Activated T-helper 2 cell treated with anti-CD3 and anti-CD28 coated beads, Interferon-gamma antibody, Interleukin-2, Interleukin-4, amounts not matched to agents 10 μg/mL and 5 μg/mL and 100 μg/mL, durations not matched to agents 14 hours and 24 hours and 36 hours (primary cell): ENCODE measurements around the gene DDOST. TPM values are rescaled to one million over a fixed set of nuclear protein-coding genes. Genes with fewer than 3 reads are reported as not detected.

Experiments used
- DNase-seq: peaks from one replicate; pipeline ENCODE4 v3.0.0; 2021; ENCODE audit warnings: low spot score
- H3K27ac Mint-ChIP-seq: one replicate; pipeline ENCODE4 v1.8.0; 2021; ENCODE audit warnings: mixed read lengths
- H3K27me3 Mint-ChIP-seq: one replicate; pipeline ENCODE4 v1.8.0; 2021; ENCODE audit warnings: low read depth, mixed read lengths
- H3K36me3 Mint-ChIP-seq: one replicate; pipeline ENCODE4 v1.8.0; 2021; ENCODE audit warnings: low read depth, mixed read lengths
- H3K4me1 Mint-ChIP-seq: one replicate; pipeline ENCODE4 v1.8.0; 2021; ENCODE audit warnings: low read depth, mixed read lengths
- H3K4me3 Mint-ChIP-seq: one replicate; pipeline ENCODE4 v1.8.0; 2021; ENCODE audit warnings: low read depth, mild to moderate bottlenecking, moderate library complexity, mixed read lengths
- H3K9me3 Mint-ChIP-seq: one replicate; pipeline ENCODE4 v1.8.0; 2021; ENCODE audit warnings: mixed read lengths
- intact Hi-C: fragments of 100-400 bp; cut with micrococcal nuclease; formaldehyde crosslinking; loops from one replicate; pipeline ENCODE4 v1.15.1; 2023
- total RNA-seq: library from RNA; stranded (reverse); gene quantifications from 2 replicates; pipeline ENCODE4 v1.2.3, GENCODE V29; 2022

DDOST gene
- total RNA-seq, 1 donor from 2014 or later, result 184 TPM

DNA sequence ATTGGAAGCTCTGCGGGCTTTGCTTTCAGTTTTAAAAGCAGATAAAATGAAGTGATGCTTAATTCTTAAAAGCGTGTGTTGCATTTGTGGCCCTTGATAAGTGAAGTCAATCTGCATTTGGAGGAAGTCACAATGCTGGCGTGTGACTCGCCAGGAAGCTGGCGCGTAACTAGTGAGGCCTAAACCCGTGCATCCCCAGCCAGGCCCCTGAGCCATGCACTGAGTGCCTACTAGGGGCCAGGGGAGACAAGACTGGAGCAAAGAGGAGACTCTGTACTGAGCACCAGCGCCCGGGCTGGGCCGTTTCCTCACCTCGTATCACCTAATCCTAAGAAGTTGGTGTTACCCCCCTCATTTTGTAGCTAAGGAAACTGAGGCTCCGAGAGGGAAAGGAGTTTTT lies 4.6 kb upstream of the DDOST start:
- H3K27ac Mint-ChIP-seq, result no peak overlapping the region
- H3K36me3 Mint-ChIP-seq, result peaks cover 3% of the 10 kb centered on the region
- H3K27me3 Mint-ChIP-seq, result no peaks in the 10 kb centered on the region
- no peaks in the 10 kb centered on the region for H3K9me3 Mint-ChIP-seq
- H3K4me3 Mint-ChIP-seq, result no peak overlapping the region
- intact Hi-C loops, result no loop called here
- DNase-seq, result no peak
- peaks cover 13% of the 10 kb centered on the region for H3K4me1 Mint-ChIP-seq

DNA sequence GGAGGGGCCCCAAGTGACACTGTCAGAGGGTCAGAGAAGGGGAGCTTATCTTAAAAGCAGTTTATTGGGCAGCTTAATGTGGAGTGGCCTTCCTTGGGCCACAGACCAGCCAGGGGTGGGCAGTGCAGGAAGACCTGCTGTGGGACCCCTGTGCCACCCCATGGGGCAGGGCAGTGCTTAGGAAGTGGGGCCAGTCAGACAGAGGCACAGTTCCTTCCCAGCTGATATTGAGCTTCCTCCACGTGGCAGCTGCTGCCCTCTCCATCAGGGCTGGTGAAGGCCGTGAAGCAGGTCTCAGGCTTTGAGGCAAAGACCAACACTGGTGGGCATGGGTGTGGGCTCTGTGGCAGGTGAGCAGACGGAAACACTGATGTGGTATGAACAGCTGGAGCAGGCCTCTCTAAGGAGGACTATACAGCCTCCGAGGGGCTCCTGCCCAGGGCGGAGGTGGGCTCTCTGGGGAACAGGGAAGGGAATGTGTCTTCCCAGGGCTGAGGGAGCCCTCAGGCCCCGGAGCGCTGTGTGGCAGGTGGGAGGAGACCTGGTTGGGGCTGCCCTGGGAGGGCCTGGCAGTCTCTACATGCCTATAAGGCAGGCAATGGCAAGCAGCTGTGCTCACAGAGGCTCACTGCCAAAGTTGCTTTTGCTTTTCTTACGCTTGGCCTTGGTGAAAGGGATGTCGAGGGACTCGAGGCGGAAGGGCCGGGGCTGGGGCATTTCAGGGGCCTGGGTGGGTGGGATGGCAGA lies 3.0 kb upstream of the DDOST start:
- intact Hi-C loops, result no loop called here
- Mint-ChIP-seq H3K4me3 (no peak overlapping the region), H3K4me1 (peaks cover 28% of the 10 kb centered on the region), H3K36me3 (peaks cover 19% of the 10 kb centered on the region), H3K9me3 (no peaks in the 10 kb centered on the region), H3K27ac (no peak overlapping the region), H3K27me3 (no peaks in the 10 kb centered on the region)
- no peak for DNase-seq

DNA sequence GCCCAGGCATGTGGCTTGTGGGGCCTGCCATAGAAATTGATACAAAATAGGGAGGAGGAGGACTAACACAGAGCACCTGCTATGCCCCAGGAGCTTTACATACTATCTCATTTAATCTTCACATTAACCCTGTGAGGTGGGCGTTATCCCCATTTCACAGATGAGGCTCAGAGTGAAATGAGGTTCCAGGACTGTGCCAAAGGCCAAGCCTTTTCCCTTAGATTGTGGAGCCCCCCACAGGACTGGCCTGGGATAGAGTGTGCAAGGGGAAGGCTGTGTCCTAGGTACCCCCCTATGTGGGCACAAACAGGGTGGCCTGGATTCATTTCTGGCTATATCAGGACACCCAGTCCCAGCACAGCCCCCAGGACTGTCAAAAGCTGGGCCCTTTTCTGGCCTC lies 2.2 kb upstream of the DDOST start:
- peak overlapping the region; percentile 94 for H3K4me3 Mint-ChIP-seq
- no peak overlapping the region for H3K27ac Mint-ChIP-seq
- H3K27me3 Mint-ChIP-seq, result no peaks in the 10 kb centered on the region
- intact Hi-C loops, result no loop called here
- peaks cover 23% of the 10 kb centered on the region for H3K36me3 Mint-ChIP-seq
- H3K4me1 Mint-ChIP-seq, result peaks cover 28% of the 10 kb centered on the region
- no peak for DNase-seq
- H3K9me3 Mint-ChIP-seq, result no peaks in the 10 kb centered on the region

DNA sequence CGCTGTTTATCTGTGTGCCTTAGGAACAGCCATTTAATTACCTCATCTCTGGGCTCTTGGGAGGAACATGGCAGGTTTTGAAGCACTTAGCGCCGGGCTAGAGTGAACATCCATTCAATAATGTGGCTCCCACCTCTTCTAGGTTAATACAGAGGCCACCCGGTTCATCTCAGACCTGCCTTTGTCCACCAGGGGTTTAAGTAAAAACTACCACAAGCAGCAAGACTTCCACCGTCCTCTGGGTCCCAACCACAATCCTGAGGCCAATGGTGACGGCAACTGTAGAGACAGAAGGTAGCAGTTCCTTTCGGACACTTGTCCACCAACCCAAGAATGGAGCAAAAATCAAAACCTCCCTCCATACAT lies 924 bp upstream of the DDOST start:
- peak overlapping the region; percentile 94 for H3K4me3 Mint-ChIP-seq
- no peaks in the 10 kb centered on the region for H3K27me3 Mint-ChIP-seq
- intact Hi-C loops, result no loop called here
- no peaks in the 10 kb centered on the region for H3K9me3 Mint-ChIP-seq
- no peak for DNase-seq
- peaks cover 30% of the 10 kb centered on the region for H3K4me1 Mint-ChIP-seq
- peak overlapping the region; percentile 96 for H3K27ac Mint-ChIP-seq
- peaks cover 34% of the 10 kb centered on the region for H3K36me3 Mint-ChIP-seq

DNA sequence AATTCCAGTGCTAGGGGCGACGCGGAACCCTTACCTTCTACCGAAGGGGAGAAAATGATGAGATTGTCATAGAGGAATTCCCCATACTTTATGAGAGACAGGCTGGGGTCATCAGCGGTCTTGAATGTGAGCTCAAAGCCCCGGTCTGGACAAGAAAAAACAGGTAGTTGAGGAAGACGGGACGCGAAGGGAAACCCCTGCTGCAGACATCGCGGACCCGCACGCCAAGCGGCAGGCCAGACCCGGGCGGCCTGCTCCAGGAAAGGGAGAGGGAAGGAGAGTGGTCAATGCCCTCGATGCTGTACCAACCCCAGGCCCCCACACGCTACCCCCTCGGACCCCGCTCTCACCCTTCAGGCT lies 342 bp downstream of the DDOST start:
- DNase-seq, result no peak
- H3K36me3 Mint-ChIP-seq, result peaks cover 46% of the 10 kb centered on the region
- H3K4me3 Mint-ChIP-seq, result peak overlapping the region; percentile 94
- H3K27ac Mint-ChIP-seq, result peak overlapping the region; percentile 96
- intact Hi-C loops, result no loop called here
- H3K27me3 Mint-ChIP-seq, result no peaks in the 10 kb centered on the region
- H3K4me1 Mint-ChIP-seq, result peaks cover 30% of the 10 kb centered on the region
- H3K9me3 Mint-ChIP-seq, result no peaks in the 10 kb centered on the region

DNA sequence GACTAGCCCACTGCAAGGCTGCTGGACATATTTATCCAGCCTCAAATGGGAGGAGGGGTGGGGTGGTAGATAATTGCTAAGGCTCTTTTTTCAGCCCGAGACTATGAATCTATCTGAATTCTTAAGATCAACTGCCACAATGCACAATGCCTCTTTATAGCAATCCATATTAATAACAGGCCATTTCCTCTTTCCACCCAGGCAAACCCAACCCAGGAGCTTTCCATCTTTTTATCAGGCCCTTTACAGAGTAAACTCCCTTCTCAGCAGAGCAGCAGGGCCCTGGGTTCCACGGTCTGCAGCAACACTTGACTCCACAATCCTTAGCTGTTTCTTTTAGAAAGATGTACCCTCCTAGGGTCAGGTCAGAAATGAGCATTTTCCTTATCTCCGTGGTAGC lies 806 bp downstream of the DDOST start:
- Mint-ChIP-seq H3K4me1 (peaks cover 30% of the 10 kb centered on the region), H3K27me3 (no peaks in the 10 kb centered on the region), H3K27ac (peak overlapping the region; percentile 96), H3K9me3 (no peaks in the 10 kb centered on the region), H3K4me3 (peak overlapping the region; percentile 94), H3K36me3 (peaks cover 51% of the 10 kb centered on the region)
- intact Hi-C loops, result no loop called here
- no peak for DNase-seq

DNA sequence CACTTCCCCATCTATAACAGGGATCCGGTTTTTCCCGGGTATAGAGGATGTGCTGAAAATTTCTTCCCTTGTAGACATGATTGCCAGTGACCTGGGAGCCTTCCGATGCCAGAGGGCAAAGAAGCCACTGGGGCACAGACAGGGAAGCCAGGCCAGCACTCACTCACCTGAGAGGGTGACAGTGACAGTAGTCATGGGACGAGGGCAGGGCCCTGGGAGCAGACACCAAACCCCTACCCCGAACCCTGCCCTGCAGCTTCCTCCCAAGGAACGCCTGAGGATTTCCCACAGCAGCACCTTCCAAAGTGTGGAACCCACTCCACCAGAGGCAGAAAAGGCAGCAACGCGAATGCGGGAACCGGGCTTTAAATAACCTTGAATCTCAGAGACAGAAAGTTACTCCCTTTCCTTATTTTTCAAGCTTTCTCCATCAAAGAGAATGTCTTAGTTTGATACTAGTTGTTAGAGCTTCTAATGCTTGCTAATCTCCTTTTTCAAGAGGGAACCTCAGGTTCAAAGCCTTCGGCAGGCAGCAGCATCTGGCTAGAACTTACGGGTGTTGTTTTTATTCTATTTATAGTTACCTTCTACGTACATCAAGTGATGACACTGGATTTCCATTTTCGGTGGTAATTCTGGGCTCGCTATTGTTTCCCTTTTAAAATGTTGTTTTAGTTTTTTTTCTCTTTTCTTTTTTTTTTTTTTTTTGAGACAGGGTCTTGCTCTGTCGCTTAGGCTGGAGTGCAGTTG lies 2.8 kb downstream of the DDOST start:
- intact Hi-C loops, result no loop called here
- no peak overlapping the region for H3K27ac Mint-ChIP-seq

DNA sequence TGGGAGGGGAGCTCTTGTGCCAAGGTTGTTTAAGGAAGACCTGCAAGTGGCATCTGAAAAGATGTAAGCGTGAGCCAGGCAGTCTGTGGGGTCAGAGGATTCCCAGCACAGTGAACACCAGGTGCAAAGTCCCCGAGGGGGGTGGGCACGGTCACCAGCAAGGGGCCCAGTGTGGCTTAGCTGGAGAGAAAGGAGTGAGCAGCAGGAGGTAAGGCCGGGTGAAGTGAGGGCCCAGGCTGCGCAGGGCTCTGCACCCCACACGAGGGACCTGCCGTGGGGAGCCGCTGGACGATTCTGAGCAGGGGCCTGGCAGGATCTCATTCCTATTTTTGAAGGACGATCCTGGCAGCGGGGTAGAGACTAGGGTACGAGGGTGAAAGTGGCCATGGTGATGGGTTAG lies 4.1 kb downstream of the DDOST start:
- Mint-ChIP-seq H3K36me3 (peaks cover 82% of the 10 kb centered on the region), H3K4me1 (peaks cover 22% of the 10 kb centered on the region), H3K27me3 (no peaks in the 10 kb centered on the region), H3K9me3 (no peaks in the 10 kb centered on the region), H3K4me3 (no peak overlapping the region), H3K27ac (no peak overlapping the region)
- no peak for DNase-seq
- intact Hi-C loops, result no loop called here

More for the DNA sequence above, 2.8 kb downstream of the DDOST start:
- Mint-ChIP-seq H3K27me3 (no peaks in the 10 kb centered on the region), H3K9me3 (no peaks in the 10 kb centered on the region), H3K36me3 (peaks cover 69% of the 10 kb centered on the region), H3K4me3 (no peak overlapping the region), H3K4me1 (peaks cover 30% of the 10 kb centered on the region)
- no peak for DNase-seq

DNA sequence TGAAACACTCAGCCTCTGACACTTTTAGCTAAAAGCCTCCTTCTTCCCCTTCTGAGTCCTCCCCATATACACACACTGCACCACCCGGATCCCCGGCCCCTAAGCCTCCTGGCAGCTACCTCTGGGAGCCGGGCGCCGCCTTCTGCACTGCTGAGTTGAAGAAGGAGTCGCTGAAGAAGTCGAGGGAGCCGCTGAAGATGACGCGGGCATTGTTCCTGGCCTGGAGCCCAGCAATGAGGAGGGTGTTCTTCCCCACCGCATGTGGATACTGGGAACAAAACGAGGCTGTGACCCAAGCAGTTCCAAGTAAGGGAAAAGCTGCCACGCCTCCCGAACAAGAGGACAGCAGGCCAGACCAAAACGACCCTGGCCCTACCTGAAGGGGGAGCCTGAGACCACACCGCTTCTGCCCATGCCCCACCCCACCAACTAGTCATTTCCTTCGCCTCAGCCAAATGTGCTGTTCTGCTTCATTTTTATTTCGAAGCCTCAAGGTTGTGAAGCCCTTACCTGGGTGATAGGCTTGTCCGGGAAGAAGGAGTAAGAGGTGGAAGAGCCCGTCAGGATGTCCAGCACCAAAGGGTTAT lies 7.0 kb downstream of the DDOST start:
- no peak overlapping the region for H3K27ac Mint-ChIP-seq

DNA sequence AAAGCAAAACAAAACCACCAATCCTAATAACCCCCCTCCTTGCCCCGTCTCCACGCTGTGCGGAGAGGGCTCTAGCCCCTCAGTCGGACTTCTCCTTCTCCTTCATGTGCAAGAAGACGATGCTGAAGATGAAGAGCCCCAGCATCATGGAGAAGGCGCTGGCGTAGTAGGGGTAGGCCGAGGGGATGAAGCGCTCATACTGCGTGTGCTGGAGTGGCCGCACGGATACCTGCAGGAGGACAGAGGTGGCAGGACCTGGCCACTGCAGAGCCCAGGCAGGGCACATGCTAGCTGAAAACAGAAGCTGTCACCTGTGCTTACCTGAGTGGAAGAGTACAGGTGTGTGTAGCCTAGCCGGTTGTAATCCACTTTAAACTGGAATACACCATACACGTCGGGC lies 8.9 kb downstream of the DDOST start:
- H3K36me3 Mint-ChIP-seq, result peaks cover 82% of the 10 kb centered on the region
- no peaks in the 10 kb centered on the region for H3K9me3 Mint-ChIP-seq
- no peaks in the 10 kb centered on the region for H3K27me3 Mint-ChIP-seq
- peaks cover 1% of the 10 kb centered on the region for H3K4me1 Mint-ChIP-seq
- H3K4me3 Mint-ChIP-seq, result no peak overlapping the region
- no peak overlapping the region for H3K27ac Mint-ChIP-seq
- intact Hi-C loops, result no loop called here
- DNase-seq, result no peak

More for the DNA sequence above, 7.0 kb downstream of the DDOST start:
- intact Hi-C loops, result no loop called here
- no peak overlapping the region for H3K4me3 Mint-ChIP-seq
- H3K36me3 Mint-ChIP-seq, result peaks cover 87% of the 10 kb centered on the region
- H3K9me3 Mint-ChIP-seq, result no peaks in the 10 kb centered on the region
- no peak for DNase-seq
- H3K4me1 Mint-ChIP-seq, result peaks cover 4% of the 10 kb centered on the region
- no peaks in the 10 kb centered on the region for H3K27me3 Mint-ChIP-seq

DNA sequence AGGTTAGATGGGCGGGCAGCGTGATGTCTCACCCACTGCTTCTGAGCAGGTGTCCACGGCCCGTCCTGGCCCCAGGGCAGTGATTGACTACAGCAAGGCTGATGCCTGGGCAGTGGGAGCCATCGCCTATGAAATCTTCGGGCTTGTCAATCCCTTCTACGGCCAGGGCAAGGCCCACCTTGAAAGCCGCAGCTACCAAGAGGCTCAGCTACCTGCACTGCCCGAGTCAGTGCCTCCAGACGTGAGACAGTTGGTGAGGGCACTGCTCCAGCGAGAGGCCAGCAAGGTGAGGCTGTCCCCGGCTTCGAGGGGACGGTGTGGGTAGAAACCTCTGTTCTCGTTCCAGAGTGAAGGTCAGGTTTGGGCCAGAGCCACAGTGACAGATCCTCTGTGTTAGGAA lies 12.2 kb downstream of the DDOST start:
- H3K4me1 Mint-ChIP-seq, result no peaks in the 10 kb centered on the region
- H3K9me3 Mint-ChIP-seq, result no peaks in the 10 kb centered on the region
- H3K4me3 Mint-ChIP-seq, result no peak overlapping the region
- intact Hi-C loops, result no loop called here
- H3K27ac Mint-ChIP-seq, result no peak overlapping the region
- no peaks in the 10 kb centered on the region for H3K27me3 Mint-ChIP-seq
- peaks cover 51% of the 10 kb centered on the region for H3K36me3 Mint-ChIP-seq
- no peak for DNase-seq

DNA sequence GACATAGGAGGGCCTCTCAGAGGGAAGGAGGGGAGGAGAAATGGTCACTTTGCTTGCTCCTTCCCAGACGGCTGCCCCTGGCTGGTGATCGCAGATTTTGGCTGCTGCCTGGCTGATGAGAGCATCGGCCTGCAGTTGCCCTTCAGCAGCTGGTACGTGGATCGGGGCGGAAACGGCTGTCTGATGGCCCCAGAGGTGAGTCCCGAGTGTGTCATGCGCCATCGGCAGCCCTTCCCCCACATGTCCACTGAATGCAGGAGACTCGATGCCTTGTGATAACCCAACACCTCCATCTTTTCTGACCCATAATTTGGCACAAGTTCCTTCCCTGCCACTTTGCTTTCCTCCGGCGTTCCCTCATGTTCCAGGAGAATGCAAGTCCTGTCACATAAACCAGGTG lies 12.7 kb downstream of the DDOST start:
- Mint-ChIP-seq H3K9me3 (no peaks in the 10 kb centered on the region), H3K36me3 (peaks cover 46% of the 10 kb centered on the region), H3K27me3 (no peaks in the 10 kb centered on the region), H3K4me3 (no peak overlapping the region), H3K27ac (no peak overlapping the region), H3K4me1 (no peaks in the 10 kb centered on the region)
- intact Hi-C loops, result no loop called here
- no peak for DNase-seq

DNA sequence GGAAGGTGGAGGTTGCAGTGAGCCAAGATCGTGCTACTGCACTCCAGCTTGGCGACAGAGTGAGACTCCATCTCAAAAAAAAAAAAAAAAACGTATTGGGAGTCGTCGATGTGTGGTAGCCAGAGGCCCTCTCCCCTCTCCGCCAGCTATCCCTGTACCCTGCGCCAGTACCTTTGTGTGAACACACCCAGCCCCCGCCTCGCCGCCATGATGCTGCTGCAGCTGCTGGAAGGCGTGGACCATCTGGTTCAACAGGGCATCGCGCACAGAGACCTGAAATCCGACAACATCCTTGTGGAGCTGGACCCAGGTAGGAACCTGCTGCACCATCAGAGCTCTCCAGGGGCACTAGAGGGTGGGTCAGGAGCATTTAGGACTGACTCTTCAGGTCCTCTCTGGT lies 15.8 kb downstream of the DDOST start:
- Mint-ChIP-seq H3K27me3 (no peaks in the 10 kb centered on the region), H3K4me1 (peaks cover under 1% of the 10 kb centered on the region), H3K9me3 (no peaks in the 10 kb centered on the region), H3K27ac (no peak overlapping the region), H3K4me3 (no peak overlapping the region), H3K36me3 (peaks cover 19% of the 10 kb centered on the region)
- intact Hi-C loops, result no loop called here
- no peak for DNase-seq
